Prostate gland (tissue), 2 donors: ENCODE results near the gene FRA10AC1.

Source experiments
- POLR2A ChIP-seq: fragments of 450-650 bp; IDR thresholded peaks from one replicate; pipeline ENCODE4 v1.6.1; 2016; ENCODE audit warnings: antibody characterized with exemption, mild to moderate bottlenecking
- POLR2AphosphoS5 ChIP-seq: sonication (generic); formaldehyde crosslinking; IDR thresholded peaks from one replicate; pipeline ENCODE4 v1.6.1; 2017; ENCODE audit warnings: antibody characterized with exemption
- TF ChIP-seq, protein P1 (sequence below), 4 experiments: fragments of 200-600 bp in 2 of 4; fragments of 450-650 bp in 2 of 4; sonication (generic) in 2 of 4; IDR thresholded peaks; 1 replicate in 3 of 4; 2 replicates in 1 of 4; pipeline ENCODE4 v1.5.1; 2016 to 2019; ENCODE audit warnings: antibody characterized with exemption in 4 of 4, mild to moderate bottlenecking in 2 of 4, moderate library complexity in 2 of 4

DNA sequence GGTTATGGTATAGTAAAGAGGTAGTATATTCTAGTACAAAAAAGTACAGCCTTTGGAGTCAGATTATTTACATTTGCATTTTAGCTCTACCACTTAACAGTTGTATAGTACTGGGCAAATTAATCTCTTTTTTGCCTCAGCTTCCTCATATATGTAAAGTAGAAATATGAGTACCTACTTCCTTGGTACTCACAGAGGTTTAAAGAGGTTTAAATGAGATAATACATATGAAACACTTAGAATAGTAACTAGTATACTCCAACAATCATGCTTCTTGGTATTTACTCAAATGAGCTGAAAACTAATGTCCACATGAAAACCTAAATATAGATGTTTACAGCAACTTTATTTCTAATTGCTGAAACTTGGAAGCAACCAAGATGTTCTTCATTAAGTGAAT lies 14.7 kb downstream of the FRA10AC1 start:
- TF ChIP-seq, protein P1, sequence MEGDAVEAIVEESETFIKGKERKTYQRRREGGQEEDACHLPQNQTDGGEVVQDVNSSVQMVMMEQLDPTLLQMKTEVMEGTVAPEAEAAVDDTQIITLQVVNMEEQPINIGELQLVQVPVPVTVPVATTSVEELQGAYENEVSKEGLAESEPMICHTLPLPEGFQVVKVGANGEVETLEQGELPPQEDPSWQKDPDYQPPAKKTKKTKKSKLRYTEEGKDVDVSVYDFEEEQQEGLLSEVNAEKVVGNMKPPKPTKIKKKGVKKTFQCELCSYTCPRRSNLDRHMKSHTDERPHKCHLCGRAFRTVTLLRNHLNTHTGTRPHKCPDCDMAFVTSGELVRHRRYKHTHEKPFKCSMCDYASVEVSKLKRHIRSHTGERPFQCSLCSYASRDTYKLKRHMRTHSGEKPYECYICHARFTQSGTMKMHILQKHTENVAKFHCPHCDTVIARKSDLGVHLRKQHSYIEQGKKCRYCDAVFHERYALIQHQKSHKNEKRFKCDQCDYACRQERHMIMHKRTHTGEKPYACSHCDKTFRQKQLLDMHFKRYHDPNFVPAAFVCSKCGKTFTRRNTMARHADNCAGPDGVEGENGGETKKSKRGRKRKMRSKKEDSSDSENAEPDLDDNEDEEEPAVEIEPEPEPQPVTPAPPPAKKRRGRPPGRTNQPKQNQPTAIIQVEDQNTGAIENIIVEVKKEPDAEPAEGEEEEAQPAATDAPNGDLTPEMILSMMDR (IDR thresholded peaks at IDR 0.05) = no peak
- TF ChIP-seq POLR2AphosphoS5 = no peak
- TF ChIP-seq POLR2A = no peak
